ENCODE measurements around the gene RPS27A. TPM values are rescaled to one million over a fixed set of nuclear protein-coding genes. Genes with fewer than 3 reads are reported as not detected.

The RPS27A gene
- polyA plus RNA-seq, 3 donors = 1,786 to 3,500 (median 2,106) TPM

DNA sequence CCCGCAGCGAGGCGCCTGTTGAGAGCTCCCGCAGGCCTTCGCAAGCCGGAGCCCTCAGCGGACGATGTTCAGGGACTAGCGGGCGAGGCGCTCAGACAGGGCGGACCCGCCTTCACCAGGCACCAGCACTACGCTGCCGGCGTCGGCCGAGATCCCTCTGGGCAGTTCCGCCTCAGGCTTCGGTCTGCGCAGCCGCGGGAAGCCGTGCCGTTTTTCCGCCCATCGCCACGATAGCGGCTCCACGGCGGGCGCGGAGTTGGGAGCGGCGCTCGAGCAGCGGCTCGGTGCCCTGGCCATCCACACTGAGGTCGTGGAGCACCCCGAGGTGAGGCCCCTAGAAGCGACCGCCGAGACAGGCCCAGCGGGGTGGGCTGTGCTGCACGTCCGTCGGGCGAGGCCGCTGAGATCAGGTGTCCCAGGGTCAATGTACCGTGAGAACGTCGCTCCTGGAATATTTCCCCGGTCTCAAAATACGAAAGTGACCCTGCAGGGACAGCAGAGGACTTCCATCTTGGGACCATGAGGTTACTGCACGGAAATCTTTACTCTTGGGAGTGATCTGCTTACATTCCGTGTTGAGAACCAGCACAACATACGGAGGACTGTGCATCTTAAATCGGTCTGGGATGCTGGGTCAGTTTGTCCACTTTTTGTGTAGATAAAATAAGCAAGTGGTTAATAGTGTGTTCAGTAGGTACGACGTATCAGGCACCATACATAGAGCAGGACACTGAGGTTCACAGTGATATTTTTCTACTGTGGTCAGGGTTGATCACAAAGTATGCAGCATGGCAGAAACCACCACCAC, 49.8 kb downstream of the RPS27A start:
- 1% methylated on average over 60 of the region's 60 CpGs for WGBS, 3 donors

DNA sequence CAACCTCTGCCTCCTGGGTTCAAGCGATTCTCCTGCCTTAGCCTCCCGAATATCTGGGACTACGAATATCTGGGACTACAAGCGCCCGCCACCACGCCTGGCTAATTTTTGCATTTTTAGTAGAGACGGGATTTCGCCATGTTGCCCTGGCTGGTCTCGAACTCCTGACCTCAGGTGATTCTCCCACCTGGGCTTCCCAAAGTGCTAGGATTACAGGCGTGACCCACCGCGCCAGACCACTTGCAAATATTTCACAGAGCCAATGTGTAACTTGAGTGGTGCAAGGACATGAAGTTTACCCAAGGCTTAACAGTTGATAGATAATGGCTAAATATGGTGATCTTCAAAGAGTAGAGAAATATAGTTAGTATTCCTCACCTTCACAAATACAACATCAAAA, 50.6 kb downstream of the RPS27A start:
- WGBS, 3 donors = 82 to 100% (median 98%) methylated on average over 12 of the region's 12 CpGs
- H3K27ac ChIP-seq (ENCODE audit: low read depth, low read length) = no peak overlapping the region

More for the DNA sequence above, 49.8 kb downstream of the RPS27A start:
- H3K27ac ChIP-seq (ENCODE audit: low read depth, low read length) = peak overlapping the region; percentile 61

Other genes starting within 250 kb of the RPS27A start
- gene RTN4, start 182.2 kb upstream of the RPS27A start, polyA plus RNA-seq = 100 to 1,000 TPM; 103 to 576 (median 221) TPM
- gene CLHC1, start 395 bp upstream of the RPS27A start, polyA plus RNA-seq = 1 to 10 TPM; 1.7 to 6.9 (median 4.1) TPM
- gene MTIF2, start 36.5 kb downstream of the RPS27A start, polyA plus RNA-seq = 10 to 100 TPM; 18.8 to 22.0 (median 20.9) TPM
- gene CCDC88A, start 187.2 kb downstream of the RPS27A start, polyA plus RNA-seq = 10 to 100 TPM in 1 of 3 donors, 1 to 10 TPM in 2; 5.3 to 17.5 (median 8.5) TPM